GM23338 (cell line): Measurements from ENCODE around the gene DDX56. TPM values are rescaled to one million over a fixed set of nuclear protein-coding genes. Genes with fewer than 3 reads are reported as not detected.
A peak's percentile ranks its signal among the peaks of the same experiment; 100 is the strongest.

ENCODE experiments used
- ATAC-seq: fragments of 200-7000 bp; cut with Tn5 transposase; 3 replicates; pipeline ENCODE4 v1.9.1; 2020
- DNase-seq: peaks from one replicate; pipeline ENCODE4 v3.0.0-alpha.2; 2015; ENCODE audit warnings: low spot score
- H2AFZ ChIP-seq: fragments of 200-600 bp; sonication (generic); 2 replicates; pipeline ENCODE4 v1.8.0; 2016; ENCODE audit warnings: antibody characterized with exemption, mild to moderate bottlenecking, moderate library complexity
- H3F3A ChIP-seq: fragments of 200-600 bp; sonication (generic); replicated peaks from 2 replicates; pipeline ENCODE4 v1.8.0; 2017; ENCODE audit warnings: antibody characterized with exemption, mixed run types, low read depth
- H3K27ac ChIP-seq: fragments of 200-600 bp; sonication (generic); 2 replicates; pipeline ENCODE4 v1.6.1; 2016; ENCODE audit warnings: low read depth
- H3K27me3 ChIP-seq: fragments of 200-600 bp; sonication (generic); 2 replicates; pipeline ENCODE4 v1.8.0; 2016; ENCODE audit warnings: mild to moderate bottlenecking, mixed run types, moderate library complexity; ENCODE audit not compliant: insufficient read depth
- H3K36me3 ChIP-seq: fragments of 200-600 bp; sonication (generic); 2 replicates; pipeline ENCODE4 v1.8.0; 2016; ENCODE audit warnings: mild to moderate bottlenecking; ENCODE audit not compliant: insufficient read depth
- H3K4me1 ChIP-seq: fragments of 200-600 bp; sonication (generic); 2 replicates; pipeline ENCODE4 v1.8.0; 2016; ENCODE audit warnings: mild to moderate bottlenecking, moderate library complexity; ENCODE audit not compliant: insufficient read depth
- H3K4me2 ChIP-seq: fragments of 200-600 bp; sonication (generic); 2 replicates; pipeline ENCODE4 v1.7.1; 2017; ENCODE audit warnings: mixed run types
- H3K4me3 ChIP-seq: fragments of 200-600 bp; sonication (generic); 2 replicates; pipeline ENCODE4 v1.6.1; 2016; ENCODE audit warnings: mixed run types
- H3K79me2 ChIP-seq: fragments of 200-600 bp; sonication (generic); replicated peaks from 2 replicates; pipeline ENCODE4 v1.8.0; 2017; ENCODE audit warnings: mild to moderate bottlenecking; ENCODE audit not compliant: insufficient read depth
- H3K9me2 ChIP-seq: fragments of 200-600 bp; sonication (generic); 2 replicates; pipeline ENCODE4 v1.8.0; 2017; ENCODE audit not compliant: insufficient read depth
- H4K20me1 ChIP-seq: fragments of 200-600 bp; sonication (generic); replicated peaks from 2 replicates; pipeline ENCODE4 v1.8.0; 2017; ENCODE audit warnings: mild to moderate bottlenecking; ENCODE audit not compliant: insufficient read depth
- H3K27ac Mint-ChIP-seq: 2 replicates; pipeline ENCODE4 v1.8.0; 2020; ENCODE audit warnings: inconsistent platforms, mild to moderate bottlenecking, moderate library complexity, mixed read lengths
- H3K27me3 Mint-ChIP-seq: 3 replicates; pipeline ENCODE4 v1.8.0; 2022; ENCODE audit warnings: low read depth, mild to moderate bottlenecking, moderate library complexity, mixed read lengths, inconsistent platforms; ENCODE audit not compliant: insufficient read depth, poor library complexity
- H3K36me3 Mint-ChIP-seq: 3 replicates; pipeline ENCODE4 v1.8.0; 2021; ENCODE audit warnings: low read depth, mild to moderate bottlenecking, inconsistent platforms, moderate library complexity, mixed read lengths
- H3K4me1 Mint-ChIP-seq: 3 replicates; pipeline ENCODE4 v1.8.0; 2020; ENCODE audit warnings: mild to moderate bottlenecking, inconsistent platforms, mixed read lengths
- H3K4me3 Mint-ChIP-seq: 3 replicates; pipeline ENCODE4 v1.8.0; 2021; ENCODE audit warnings: moderate library complexity, mild to moderate bottlenecking, inconsistent platforms, mixed read lengths
- H3K9me3 Mint-ChIP-seq: 3 replicates; pipeline ENCODE4 v1.8.0; 2020; ENCODE audit warnings: moderate library complexity, mild to moderate bottlenecking, inconsistent platforms, mixed read lengths
- CREB1 ChIP-seq: fragments of 250-450 bp; sonication (Bioruptor Pico); IDR thresholded peaks from 2 replicates; pipeline ENCODE4 v1.5.0; 2020; ENCODE audit warnings: low read depth, mild to moderate bottlenecking, moderate library complexity
- CTCF ChIP-seq, 2 experiments: fragments of 200-600 bp in 1 of 2; sonication (generic) in 1 of 2; conservative IDR thresholded peaks; 2 replicates each; pipeline versions ENCODE4 v1.5.1 to v1.6.1; 2016 to 2017; ENCODE audit warnings: antibody characterized with exemption in 2 of 2, low read depth in 2 of 2, mild to moderate bottlenecking in 2 of 2, moderate library complexity in 1 of 2
- ETS1 ChIP-seq: IDR thresholded peaks from 2 replicates; pipeline ENCODE4 v1.6.1; 2016; ENCODE audit warnings: antibody characterized with exemption
- EZH2 ChIP-seq: fragments of 200-600 bp; sonication (generic); IDR thresholded peaks from one replicate; pipeline ENCODE4 v1.8.0; 2017; ENCODE audit warnings: antibody characterized with exemption, mild to moderate bottlenecking, low read depth; ENCODE audit not compliant: unreplicated experiment
- JUNB ChIP-seq: IDR thresholded peaks from one replicate; pipeline ENCODE4 v1.6.1; 2016; ENCODE audit warnings: antibody characterized with exemption; ENCODE audit not compliant: unreplicated experiment
- NANOG ChIP-seq: IDR thresholded peaks from 2 replicates; pipeline ENCODE4 v1.6.1; 2016; ENCODE audit warnings: antibody characterized with exemption, borderline replicate concordance
- POLR2AphosphoS5 ChIP-seq: IDR thresholded peaks from 2 replicates; pipeline ENCODE4 v1.6.1; 2016; ENCODE audit warnings: antibody characterized with exemption, low read depth
- STAT1 ChIP-seq: IDR thresholded peaks from one replicate; pipeline ENCODE4 v1.6.1; 2016; ENCODE audit warnings: antibody characterized with exemption; ENCODE audit not compliant: unreplicated experiment
- ZNF331 ChIP-seq: fragments of 250-450 bp; sonication (Bioruptor Pico); IDR thresholded peaks from 2 replicates; pipeline ENCODE4 v1.5.0; 2020; ENCODE audit warnings: low read depth, mild to moderate bottlenecking, moderate library complexity
- ZNF462 ChIP-seq: fragments of 250-450 bp; sonication (Bioruptor Pico); IDR thresholded peaks from 2 replicates; pipeline ENCODE4 v1.5.0; 2020; ENCODE audit warnings: mild to moderate bottlenecking, moderate library complexity
- polyA plus RNA-seq: library from polyadenylated mRNA; unstranded; fragments of >200 nt; fragmentation: Nextera tagmentation; extraction: Ambion mirVana; gene quantifications from 2 replicates; pipeline ENCODE4 v1.2.1, GENCODE V29; 2016
- total RNA-seq: library from RNA; depleted of rRNA; stranded (reverse); fragments of >200 nt; shearing (Covaris generic); gene quantifications from 2 replicates; pipeline ENCODE4 v1.2.3, GENCODE V29; 2014

The DDX56 gene
- total and polyA plus RNA-seq, 2 experiments from 2014 or later = 44.1 to 72.3 TPM

- Mint-ChIP-seq H3K27me3 (peaks cover 16% of the 10 kb centered on the region), H3K4me1 (peaks cover 22% of the 10 kb centered on the region), H3K9me3 (no peaks in the 10 kb centered on the region; the same call in 2 of the 3 replicates), H3K36me3 (peaks cover 6% of the 10 kb centered on the region), H3K4me3 (no peak overlapping the region), H3K27ac (no peak overlapping the region)
- Histone ChIP-seq H3K4me2 (no peak overlapping the region), H4K20me1 (no peaks in the 10 kb centered on the region; the same call in 1 of the 2 replicates), H3K79me2 (peaks cover 78% of the 10 kb centered on the region), H3K36me3 (no peaks in the 10 kb centered on the region), H3K27me3 (no peaks in the 10 kb centered on the region), H3K4me3 (no peak overlapping the region), H3K9me2 (no peaks in the 10 kb centered on the region), H3K27ac (0 out of 2 replicates have a peak overlapping the region, but pooled peaks have one; percentile 7), H3K4me1 (peaks cover 5% of the 10 kb centered on the region), H2AFZ (no peak overlapping the region), H3F3A (0 out of 2 replicates have a peak, but pooled peaks cover 4% of the 10 kb centered on the region)
- no peak for TF ChIP-seq EZH2
- no peak for TF ChIP-seq ETS1
- no peak for ATAC-seq
- DNase-seq = no peak
Measured at GRCh38 chr7:44609829-44610228, 36.1 kb upstream of the DDX56 start.

- H3K4me3 Mint-ChIP-seq = peak overlapping the region; percentile 32; the same call in 2 of the 3 replicates
- 0 out of 2 replicates have a peak, but pooled peaks cover 4% of the 10 kb centered on the region for H3F3A ChIP-seq
- ATAC-seq (no peak), DNase-seq (peak; percentile 80)
- no peaks in the 10 kb centered on the region for H3K9me2 ChIP-seq
- H3K27me3 Mint-ChIP-seq = peaks cover 15% of the 10 kb centered on the region
- H2AFZ ChIP-seq = no peak overlapping the region
- peak overlapping the region; percentile 7; the same call in 1 of the 2 replicates for H3K27ac ChIP-seq
- H3K36me3 Mint-ChIP-seq = peaks cover 6% of the 10 kb centered on the region
- no peaks in the 10 kb centered on the region; the same call in 1 of the 2 replicates for H4K20me1 ChIP-seq
- no peaks in the 10 kb centered on the region for H3K36me3 ChIP-seq
- H3K27ac Mint-ChIP-seq = peak overlapping the region; percentile 45; the same call in 1 of the 2 replicates
- H3K4me1 ChIP-seq = peaks cover under 1% of the 10 kb centered on the region
- H3K9me3 Mint-ChIP-seq = no peaks in the 10 kb centered on the region; the same call in 2 of the 3 replicates
- peaks cover 71% of the 10 kb centered on the region for H3K79me2 ChIP-seq
- H3K4me3 ChIP-seq = no peak overlapping the region
- H3K4me1 Mint-ChIP-seq = peaks cover 17% of the 10 kb centered on the region
- no peaks in the 10 kb centered on the region for H3K27me3 ChIP-seq
- H3K4me2 ChIP-seq = no peak overlapping the region
- TF ChIP-seq POLR2AphosphoS5 (no peak), ZNF462 (CRISPR knock-in tag) (no peak), ZNF331 (CRISPR knock-in tag) (no peak), CTCF (conservative IDR thresholded peaks at IDR 0.05; ENCODE audit: low read depth in 2 of 2) (no peak), JUNB (no peak), EZH2 (no peak), STAT1 (no peak), CREB1 (CRISPR knock-in tag) (no peak), ETS1 (no peak), NANOG (no peak)
Measured at GRCh38 chr7:44608916-44609648, 35.4 kb upstream of the DDX56 start.
